ENCODE results near the gene PHLDB1. TPM values are rescaled to one million over a fixed set of nuclear protein-coding genes. Genes with fewer than 3 reads are reported as not detected.

PHLDB1 gene
- polyA plus RNA-seq, 1 donor (not counting 4 experiments of a cell fraction or from before 2014, with no cell fraction given): 35.0 TPM

- no peak for DNase-seq (ENCODE audit: low read depth, low spot score)
- Histone ChIP-seq H3K4me3 (ENCODE audit: control insufficient read depth in 2 of 3, extremely low read depth in 1 of 3, insufficient read depth in 2 of 3, low read depth in 1 of 3, low read length in 3 of 3) (no peak overlapping the region), H3K9ac (ENCODE audit: control insufficient read depth, extremely low read depth, insufficient read depth, low read length) (no peak overlapping the region), H4K20me1 (ENCODE audit: control insufficient read depth, extremely low read depth, insufficient read depth, low read length) (no peaks in the 10 kb centered on the region), H3K9me1 (ENCODE audit: control insufficient read depth, extremely low read depth, insufficient read depth, low read length) (no peaks in the 10 kb centered on the region), H3K27ac (ENCODE audit: control insufficient read depth, insufficient read depth, low read length) (no peak overlapping the region), H3K36me3 (ENCODE audit: control insufficient read depth in 2 of 2, extremely low read depth in 1 of 2, insufficient read depth in 2 of 2, low read length in 2 of 2) (no peaks in the 10 kb centered on the region), H3K27me3 (ENCODE audit: control insufficient read depth, extremely low read depth, insufficient read depth, low read length) (no peaks in the 10 kb centered on the region), H3K4me1 (ENCODE audit: control insufficient read depth, extremely low read depth, insufficient read depth, low read length) (peaks cover 3% of the 10 kb centered on the region), H3K79me2 (ENCODE audit: control insufficient read depth, insufficient read depth, low read length) (no peaks in the 10 kb centered on the region), H2AFZ (ENCODE audit: control insufficient read depth, low read length) (no peak overlapping the region), H3K4me2 (ENCODE audit: control insufficient read depth, extremely low read depth, insufficient read depth, low read depth, low read length) (no peak overlapping the region), H3K9me3 (ENCODE audit: control insufficient read depth, low read depth, low read length) (no peaks in the 10 kb centered on the region)
- dilution Hi-C loops (cut with MboI; ENCODE audit: extremely low pct_ligation_motif_present, low sequenced_read_pairs): no loop called here
- FAIRE-seq: no peak
- no peak for TF ChIP-seq EZH2 (IDR thresholded peaks at IDR 0.05; ENCODE audit: low read length)
- TF ChIP-seq CTCF (optimal IDR thresholded peaks at IDR 0.05 in 1 of 3, IDR thresholded peaks at IDR 0.05 in 1 of 3, conservative IDR thresholded peaks at IDR 0.05 in 1 of 3; ENCODE audit: extremely low read depth in 1 of 3, insufficient read depth in 2 of 3, low read length in 3 of 3): no peak
These were observed 98.6 kb downstream of the PHLDB1 start for GRCh38 chr11:118705791-118706545.

- no peak for FAIRE-seq
- no peak for TF ChIP-seq CTCF (optimal IDR thresholded peaks at IDR 0.05 in 1 of 3, IDR thresholded peaks at IDR 0.05 in 1 of 3, conservative IDR thresholded peaks at IDR 0.05 in 1 of 3; ENCODE audit: extremely low read depth in 1 of 3, insufficient read depth in 2 of 3, low read length in 3 of 3)
- no peak for TF ChIP-seq EZH2 (IDR thresholded peaks at IDR 0.05; ENCODE audit: low read length)
These were observed 99.1 kb downstream of the PHLDB1 start for GRCh38 chr11:118706546-118706825.

More at GRCh38 chr11:118706546-118706825, 99.1 kb downstream of the PHLDB1 start:
- Histone ChIP-seq H3K9me3 (ENCODE audit: control insufficient read depth, low read depth, low read length) (no peaks in the 10 kb centered on the region), H3K36me3 (ENCODE audit: control insufficient read depth in 2 of 2, extremely low read depth in 1 of 2, insufficient read depth in 2 of 2, low read length in 2 of 2) (no peaks in the 10 kb centered on the region), H3K27ac (ENCODE audit: control insufficient read depth, insufficient read depth, low read length) (no peak overlapping the region), H3K4me2 (ENCODE audit: control insufficient read depth, extremely low read depth, insufficient read depth, low read depth, low read length) (no peak overlapping the region), H4K20me1 (ENCODE audit: control insufficient read depth, extremely low read depth, insufficient read depth, low read length) (no peaks in the 10 kb centered on the region), H3K4me1 (ENCODE audit: control insufficient read depth, extremely low read depth, insufficient read depth, low read length) (peaks cover 3% of the 10 kb centered on the region), H3K9me1 (ENCODE audit: control insufficient read depth, extremely low read depth, insufficient read depth, low read length) (no peaks in the 10 kb centered on the region), H3K9ac (ENCODE audit: control insufficient read depth, extremely low read depth, insufficient read depth, low read length) (no peak overlapping the region), H3K79me2 (ENCODE audit: control insufficient read depth, insufficient read depth, low read length) (no peaks in the 10 kb centered on the region), H2AFZ (ENCODE audit: control insufficient read depth, low read length) (no peak overlapping the region), H3K4me3 (ENCODE audit: control insufficient read depth in 2 of 3, extremely low read depth in 1 of 3, insufficient read depth in 2 of 3, low read depth in 1 of 3, low read length in 3 of 3) (no peak overlapping the region), H3K27me3 (ENCODE audit: control insufficient read depth, extremely low read depth, insufficient read depth, low read length) (no peaks in the 10 kb centered on the region)
- dilution Hi-C loops (cut with MboI; ENCODE audit: extremely low pct_ligation_motif_present, low sequenced_read_pairs): no loop called here
- DNase-seq (ENCODE audit: low read depth, low spot score): no peak

Small RNA genes lying within 50 kb of the gene (small RNA-seq; reads per million reads assigned to genes)
- gene RNU6-1157P (ENCODE audit: insufficient read length in 3 of 3, low read depth in 3 of 3, low replicate concordance in 1 of 3) (0 reads per million in 3 experiments), gene RNU6-376P (ENCODE audit: insufficient read length in 3 of 3, low read depth in 3 of 3, low replicate concordance in 1 of 3) (0 reads per million in 3 experiments)

Other genes with a start within 250 kb of the PHLDB1 start
- gene UBE4A, start 248.0 kb upstream of the PHLDB1 start, polyA plus RNA-seq: 11.9 to 19.5 TPM (median 14.8 TPM) in 3 replicates
- gene ATP5MG, start 206.0 kb upstream of the PHLDB1 start, polyA plus RNA-seq: 259 to 463 TPM (median 338 TPM) in 3 replicates
- 7.6 to 14.5 TPM (median 11.7 TPM) in 3 replicates for gene KMT2A, start 171.1 kb upstream of the PHLDB1 start, polyA plus RNA-seq
- 0.12 TPM in 1 of 3 replicates, not detected in the others for gene TTC36, start 80.1 kb upstream of the PHLDB1 start, polyA plus RNA-seq
- gene TMEM25, start 76.4 kb upstream of the PHLDB1 start, polyA plus RNA-seq: 12.9 to 21.1 TPM (median 17.4 TPM) in 3 replicates
- 31.2 to 34.9 TPM (median 32.9 TPM) in 3 replicates for gene IFT46, start 41.7 kb upstream of the PHLDB1 start, polyA plus RNA-seq
- 121 to 216 TPM (median 150 TPM) in 3 replicates for gene ARCN1, start 35.2 kb upstream of the PHLDB1 start, polyA plus RNA-seq
- gene TREH, start 72.0 kb downstream of the PHLDB1 start, polyA plus RNA-seq: not detected in 3 replicates
- gene DDX6, start 183.5 kb downstream of the PHLDB1 start, polyA plus RNA-seq: 42.7 to 58.0 TPM (median 51.4 TPM) in 3 replicates

Measured in keratinocyte (primary cell).